GM20000 (cell line): ENCODE results near the gene SLC25A3.

Experiments
- DNase-seq: peaks from one replicate; pipeline ENCODE4 v3.0.0; 2012; ENCODE audit warnings: low spot score
- TF ChIP-seq, protein P1 (sequence below): IDR thresholded peaks from 2 replicates; pipeline ENCODE4 v1.5.1; 2012; ENCODE audit warnings: mild to moderate bottlenecking, control low read depth; ENCODE audit errors: extremely low read depth, missing control alignments

Gene SLC25A3

DNA sequence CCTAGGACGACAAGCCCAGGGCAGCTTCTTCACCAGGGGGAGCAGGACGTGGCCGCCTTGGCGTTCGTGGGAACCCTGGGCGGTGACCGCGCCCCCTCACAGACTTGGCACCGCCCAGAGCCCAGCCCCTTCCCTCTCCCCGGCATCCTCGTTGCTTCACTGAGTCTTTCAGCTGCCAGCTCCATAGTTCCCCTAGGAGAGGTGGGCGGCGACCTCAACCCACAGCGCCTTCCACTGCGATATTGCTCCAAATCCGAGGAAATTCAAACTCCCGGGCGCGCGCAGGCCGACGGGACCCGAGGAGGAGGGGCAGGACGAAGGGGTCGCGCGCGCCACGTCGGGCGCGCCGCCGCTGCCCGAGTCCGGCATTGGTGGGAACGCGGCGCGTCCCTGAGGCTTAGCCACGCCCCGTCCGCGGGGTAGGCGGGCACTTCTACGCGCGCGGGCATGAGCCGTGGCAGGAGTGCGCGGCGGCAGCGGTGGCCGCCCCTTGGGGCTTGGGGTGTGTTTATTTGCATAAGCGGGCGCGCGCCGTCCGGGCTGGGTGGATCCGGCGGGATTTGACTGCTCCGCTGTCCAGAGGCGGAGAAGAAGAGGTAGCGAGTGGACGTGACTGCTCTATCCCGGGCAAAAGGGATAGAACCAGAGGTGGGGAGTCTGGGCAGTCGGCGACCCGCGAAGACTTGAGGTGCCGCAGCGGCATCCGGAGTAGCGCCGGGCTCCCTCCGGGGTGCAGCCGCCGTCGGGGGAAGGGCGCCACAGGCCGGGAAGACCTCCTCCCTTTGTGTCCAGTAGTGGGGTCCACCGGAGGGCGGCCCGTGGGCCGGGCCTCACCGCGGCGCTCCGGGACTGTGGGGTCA, 51.5 kb downstream of the SLC25A3 start, which contains the start of the genes APAF1 and IKBIP:
Gene APAF1, plus strand, starts transcription at position 579 of the 860 bp plus-strand sequence. CDS start 3,070 bp downstream, outside the sequence.
Gene IKBIP, minus strand, starts transcription at position 77 of the 860 bp plus-strand sequence. CDS start 87 bp downstream, outside the sequence.
- TF ChIP-seq, protein P1, sequence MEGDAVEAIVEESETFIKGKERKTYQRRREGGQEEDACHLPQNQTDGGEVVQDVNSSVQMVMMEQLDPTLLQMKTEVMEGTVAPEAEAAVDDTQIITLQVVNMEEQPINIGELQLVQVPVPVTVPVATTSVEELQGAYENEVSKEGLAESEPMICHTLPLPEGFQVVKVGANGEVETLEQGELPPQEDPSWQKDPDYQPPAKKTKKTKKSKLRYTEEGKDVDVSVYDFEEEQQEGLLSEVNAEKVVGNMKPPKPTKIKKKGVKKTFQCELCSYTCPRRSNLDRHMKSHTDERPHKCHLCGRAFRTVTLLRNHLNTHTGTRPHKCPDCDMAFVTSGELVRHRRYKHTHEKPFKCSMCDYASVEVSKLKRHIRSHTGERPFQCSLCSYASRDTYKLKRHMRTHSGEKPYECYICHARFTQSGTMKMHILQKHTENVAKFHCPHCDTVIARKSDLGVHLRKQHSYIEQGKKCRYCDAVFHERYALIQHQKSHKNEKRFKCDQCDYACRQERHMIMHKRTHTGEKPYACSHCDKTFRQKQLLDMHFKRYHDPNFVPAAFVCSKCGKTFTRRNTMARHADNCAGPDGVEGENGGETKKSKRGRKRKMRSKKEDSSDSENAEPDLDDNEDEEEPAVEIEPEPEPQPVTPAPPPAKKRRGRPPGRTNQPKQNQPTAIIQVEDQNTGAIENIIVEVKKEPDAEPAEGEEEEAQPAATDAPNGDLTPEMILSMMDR = no peak
- DNase-seq = peak; percentile 98

DNA sequence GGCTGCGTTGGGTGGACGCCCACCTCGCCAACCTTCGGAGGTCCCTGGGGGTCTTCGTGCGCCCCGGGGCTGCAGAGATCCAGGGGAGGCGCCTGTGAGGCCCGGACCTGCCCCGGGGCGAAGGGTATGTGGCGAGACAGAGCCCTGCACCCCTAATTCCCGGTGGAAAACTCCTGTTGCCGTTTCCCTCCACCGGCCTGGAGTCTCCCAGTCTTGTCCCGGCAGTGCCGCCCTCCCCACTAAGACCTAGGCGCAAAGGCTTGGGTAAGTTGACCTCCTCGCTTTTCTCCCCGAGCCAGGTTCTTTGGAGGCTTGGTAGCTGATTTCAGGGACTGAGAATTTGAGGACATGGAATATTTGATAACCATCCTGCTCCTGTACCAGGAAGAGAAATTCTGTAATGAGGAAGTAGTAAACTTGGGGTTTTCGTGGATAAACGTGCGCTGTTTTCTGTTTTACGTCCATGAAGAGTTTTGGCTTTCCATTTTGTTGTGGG, 52.1 kb downstream of the SLC25A3 start:
- peak; percentile 33 for DNase-seq
- TF ChIP-seq, protein P1 = no peak

DNA sequence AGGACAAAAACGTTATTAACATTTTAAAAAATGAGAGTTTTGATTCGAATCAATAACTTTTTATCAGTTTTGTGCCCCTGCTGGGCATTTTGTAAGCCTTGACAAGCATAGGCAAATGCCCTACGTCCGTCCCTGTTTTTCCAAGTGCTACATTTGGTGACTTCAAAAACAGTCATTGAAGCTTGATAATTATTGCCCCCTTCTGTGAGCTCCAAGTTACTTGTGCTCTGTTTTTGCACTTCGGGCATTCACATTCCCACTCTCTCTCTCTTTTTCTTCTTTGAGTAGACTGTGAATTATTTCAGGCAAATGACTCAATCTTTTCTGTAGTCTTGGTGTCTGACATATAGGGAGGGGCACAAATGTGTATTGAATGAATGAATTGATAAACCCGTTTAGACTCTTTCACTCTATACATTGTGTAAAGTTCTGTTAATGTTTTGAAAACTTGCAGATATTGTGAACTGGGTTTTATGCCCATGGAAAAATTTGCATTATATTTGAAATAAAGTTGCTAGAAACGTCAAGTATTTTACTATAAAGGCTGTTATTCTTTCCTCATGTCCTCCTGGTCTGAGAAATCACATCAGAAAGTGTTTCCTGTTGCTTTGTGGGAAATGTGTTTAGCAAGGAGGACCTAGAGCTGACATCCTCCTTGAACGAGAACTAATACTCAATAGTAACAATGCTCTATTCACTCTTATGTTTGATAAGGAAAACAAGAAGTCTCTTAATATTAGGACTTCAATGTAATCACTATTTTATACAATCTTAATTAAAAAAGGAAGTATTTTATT, 53.0 kb downstream of the SLC25A3 start:
- TF ChIP-seq, protein P1 = no peak
- DNase-seq = no peak

DNA sequence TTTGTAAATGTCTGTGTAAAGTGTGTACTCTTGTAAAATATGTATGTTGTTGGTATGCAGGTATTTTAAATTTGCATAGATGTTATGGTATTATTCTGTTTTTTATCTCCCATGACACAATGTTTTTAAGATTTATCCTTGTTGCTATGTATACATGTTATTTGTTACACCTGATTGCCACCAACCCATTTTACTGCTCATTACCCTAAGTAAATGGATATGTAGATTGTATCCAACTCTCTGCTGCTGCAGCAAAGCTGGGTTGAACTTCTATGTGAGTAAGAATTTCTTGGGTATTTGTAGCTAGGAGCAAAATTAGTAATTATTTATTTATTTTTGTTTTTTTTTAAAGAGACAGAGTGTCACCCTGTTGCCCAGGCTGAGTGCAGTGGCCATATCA, 57.8 kb downstream of the SLC25A3 start:
- DNase-seq = no peak
- TF ChIP-seq, protein P1 = no peak

DNA sequence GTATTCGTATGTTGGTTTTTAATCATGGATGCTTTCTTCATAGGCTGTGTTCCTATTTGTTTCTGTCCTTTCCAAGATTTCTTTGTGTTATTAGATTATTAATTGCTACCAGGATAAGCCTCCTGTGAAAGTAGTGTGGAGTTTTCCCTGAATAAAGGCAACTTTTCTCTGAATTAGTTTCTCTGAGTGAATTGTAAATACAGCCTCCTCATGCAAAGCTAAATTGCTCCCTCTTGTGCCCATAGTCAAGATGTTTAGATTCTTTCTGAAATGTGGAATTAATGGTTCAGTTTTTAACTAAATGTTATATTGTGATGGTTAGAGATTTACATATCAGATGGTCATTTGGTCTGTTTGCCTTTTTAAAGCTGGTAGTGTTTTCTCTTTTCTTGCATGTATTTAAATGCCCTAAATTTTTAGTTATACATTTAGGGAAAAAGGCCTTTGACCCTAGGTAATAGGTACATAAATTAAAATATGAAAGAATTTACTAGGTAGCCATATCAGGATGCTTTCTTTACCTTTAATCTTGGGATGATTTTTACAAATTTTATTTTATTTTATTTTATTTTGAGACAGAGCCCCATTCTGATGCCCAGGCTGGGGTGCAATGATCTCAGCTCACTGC, 60.5 kb downstream of the SLC25A3 start:
- TF ChIP-seq, protein P1 = no peak
- peak; percentile 68 for DNase-seq
